Stimulated activated CD8-positive, alpha-beta memory T cell treated with anti-CD3 and anti-CD28 coated beads, Interleukin-15, amount 100 ng/mL, for 4 hours (primary cell): ENCODE measurements around the gene PRMT1.
"Not testable (repeated sequence)": the region's sequence is repeated elsewhere in the genome, so short reads cannot be mapped to it uniquely, and the experiment has no call there.

ENCODE experiments used
- DNase-seq, 2 donors: peaks; one replicate each; pipeline ENCODE4 v3.0.0-alpha.2; 2020; ENCODE audit warnings: low read depth in 2 of 2

Gene PRMT1

GRCh38 chr19:49719420-49719819 is 42.3 kb downstream of the PRMT1 start:
- not testable (repeated sequence) for DNase-seq

GRCh38 chr19:49727217-49728030 is 50.4 kb downstream of the PRMT1 start:
- DNase-seq = no peak

- no peak for DNase-seq
These were observed 53.1 kb downstream of the PRMT1 start for GRCh38 chr19:49730166-49730565.
